MCF 10A (cell line): ENCODE measurements around the gene ELL2. TPM values are rescaled to one million over a fixed set of nuclear protein-coding genes. Genes with fewer than 3 reads are reported as not detected.

Experiments
- BruUV-seq: library from RNA; stranded (reverse); fragments of 400-500 nt; replicated peaks from 2 replicates; lab custom pipeline; 2021; lab: Mats Ljungman, UMichigan
- CTCF ChIA-PET: fragments of 300-600 bp; sonication (Branson Sonifier 250); formaldehyde crosslinking; extraction: SDS; loops from one replicate; lab custom pipeline; 2021; ENCODE audit warnings: antibody characterized with exemption, inconsistent platforms; lab: Yijun Ruan, JAX
- POLR2A ChIA-PET: fragments of 300-600, 350-650 bp; sonication (Branson Sonifier 250); formaldehyde crosslinking; extraction: SDS; loops from one replicate; lab custom pipeline; 2020; ENCODE audit warnings: antibody characterized with exemption, inconsistent platforms; lab: Yijun Ruan, JAX
- DNase-seq: peaks from one replicate; pipeline ENCODE4 v3.0.0-alpha.2; 2018; ENCODE audit not compliant: unreplicated experiment
- H3K27ac Mint-ChIP-seq: one replicate; pipeline ENCODE4 v1.8.0; 2022; ENCODE audit warnings: mild to moderate bottlenecking, low read depth, mixed read lengths; ENCODE audit not compliant: unreplicated experiment
- H3K27me3 Mint-ChIP-seq: one replicate; pipeline ENCODE4 v1.8.0; 2022; ENCODE audit warnings: mixed read lengths; ENCODE audit not compliant: insufficient read depth, unreplicated experiment
- H3K36me3 Mint-ChIP-seq: one replicate; pipeline ENCODE4 v1.8.0; 2022; ENCODE audit warnings: mild to moderate bottlenecking, moderate library complexity, mixed read lengths; ENCODE audit not compliant: insufficient read depth, unreplicated experiment
- H3K4me1 Mint-ChIP-seq: one replicate; pipeline ENCODE4 v1.8.0; 2022; ENCODE audit warnings: mixed read lengths; ENCODE audit not compliant: insufficient read depth, unreplicated experiment
- H3K4me3 Mint-ChIP-seq: one replicate; pipeline ENCODE4 v1.8.0; 2022; ENCODE audit warnings: mild to moderate bottlenecking, moderate library complexity, mixed read lengths; ENCODE audit not compliant: unreplicated experiment
- H3K9me3 Mint-ChIP-seq: one replicate; pipeline ENCODE4 v1.8.0; 2022; ENCODE audit warnings: mixed read lengths; ENCODE audit not compliant: unreplicated experiment
- CTCF ChIP-seq: fragments of 200-600 bp; IDR thresholded peaks from one replicate; pipeline ENCODE4 v1.8.0; 2022; ENCODE audit warnings: antibody characterized with exemption, mild to moderate bottlenecking; ENCODE audit not compliant: unreplicated experiment
- intact Hi-C: fragments of 100-400 bp; cut with micrococcal nuclease; formaldehyde crosslinking; loops from 2 replicates; pipeline ENCODE4 v1.14.1; 2022
- total RNA-seq: library from RNA; stranded (reverse); gene quantifications from 2 replicates; pipeline ENCODE4 v1.2.3, GENCODE V29; 2022

The ELL2 gene
- total RNA-seq, 1 experiment from 2014 or later, result 147 TPM

- BruUV-seq, result no TSS peak
- POLR2A ChIA-PET, result interaction anchor here (2.4 kb wide), 1 partner anchor 15 kb away, joined by 7 read pairs; no protein-coding TSS in a partner anchor
- Mint-ChIP-seq H3K9me3 (no peaks in the 10 kb centered on the region), H3K4me3 (no peak overlapping the region), H3K36me3 (peaks cover 21% of the 10 kb centered on the region), H3K27me3 (no peaks in the 10 kb centered on the region), H3K4me1 (no peaks in the 10 kb centered on the region), H3K27ac (no peak overlapping the region)
- no peak for DNase-seq
- CTCF ChIA-PET, result interaction anchor here (0.6 kb wide), 1 partner anchor 383 kb away, joined by 4 read pairs; no protein-coding TSS in a partner anchor
- intact Hi-C loops, result no loop called here
- no peak for TF ChIP-seq CTCF
These were observed 84.9 kb downstream of the ELL2 start for GRCh38 chr5:95876782-95877181.

GRCh38 chr5:95874246-95874645 is 87.4 kb downstream of the ELL2 start:
- BruUV-seq, result no TSS peak
- Mint-ChIP-seq H3K27me3 (no peaks in the 10 kb centered on the region), H3K36me3 (peaks cover 8% of the 10 kb centered on the region), H3K27ac (no peak overlapping the region), H3K4me3 (no peak overlapping the region), H3K4me1 (peaks cover 11% of the 10 kb centered on the region), H3K9me3 (no peaks in the 10 kb centered on the region)
- no peak for DNase-seq
- CTCF ChIA-PET, result interaction anchor here (0.8 to 1.2 kb wide), 5 partner anchors 12 to 241 kb away, joined by 3 to 4 read pairs (median 3); no protein-coding TSS in a partner anchor
- TF ChIP-seq CTCF, result no peak
- POLR2A ChIA-PET, result interaction anchor here (1.3 to 2.4 kb wide), 2 partner anchors 9 to 12 kb away, joined by 4 to 7 read pairs; no protein-coding TSS in a partner anchor
- intact Hi-C loops, result no loop called here

GRCh38 chr5:95873351-95873750 is 88.3 kb downstream of the ELL2 start:
- intact Hi-C loops, result no loop called here
- CTCF ChIA-PET, result interaction anchor here (0.8 to 1.0 kb wide), 2 partner anchors 11 to 92 kb away, joined by 3 to 4 read pairs; no protein-coding TSS in a partner anchor
- Mint-ChIP-seq H3K27me3 (no peaks in the 10 kb centered on the region), H3K4me1 (peaks cover 11% of the 10 kb centered on the region), H3K4me3 (no peak overlapping the region), H3K36me3 (peaks cover 6% of the 10 kb centered on the region), H3K27ac (no peak overlapping the region), H3K9me3 (no peaks in the 10 kb centered on the region)
- TF ChIP-seq CTCF, result no peak
- BruUV-seq, result no TSS peak
- DNase-seq, result no peak
- POLR2A ChIA-PET, result interaction anchor here (0.8 kb wide), 1 partner anchor 14 kb away, joined by 3 read pairs; no protein-coding TSS in a partner anchor

- Mint-ChIP-seq H3K9me3 (no peaks in the 10 kb centered on the region), H3K27ac (no peak overlapping the region), H3K27me3 (no peaks in the 10 kb centered on the region), H3K4me3 (no peak overlapping the region), H3K36me3 (peaks cover 6% of the 10 kb centered on the region), H3K4me1 (peaks cover 11% of the 10 kb centered on the region)
- intact Hi-C loops, result no loop called here
- no peak for DNase-seq
- ChIA-PET CTCF (interaction anchor here (1.1 to 2.2 kb wide), 2 partner anchors 12 to 13 kb away, joined by 3 to 6 read pairs; no protein-coding TSS in a partner anchor), POLR2A (interaction anchor here (0.8 kb wide), 1 partner anchor 14 kb away, joined by 3 read pairs; no protein-coding TSS in a partner anchor)
- no peak for TF ChIP-seq CTCF
- no TSS peak for BruUV-seq
These were observed 89.0 kb downstream of the ELL2 start for GRCh38 chr5:95872346-95873268.
